ENCODE data around the gene CDH4. TPM values are rescaled to one million over a fixed set of nuclear protein-coding genes. Genes with fewer than 3 reads are reported as not detected.
"Not testable (repeated sequence)": the region's sequence is repeated elsewhere in the genome, so short reads cannot be mapped to it uniquely, and the experiment has no call there.

The CDH4 gene
- total and polyA plus RNA-seq, 4 experiments from 2014 or later = 0.39 to 1.1 (median 0.41) TPM; not detected in 1

DNA sequence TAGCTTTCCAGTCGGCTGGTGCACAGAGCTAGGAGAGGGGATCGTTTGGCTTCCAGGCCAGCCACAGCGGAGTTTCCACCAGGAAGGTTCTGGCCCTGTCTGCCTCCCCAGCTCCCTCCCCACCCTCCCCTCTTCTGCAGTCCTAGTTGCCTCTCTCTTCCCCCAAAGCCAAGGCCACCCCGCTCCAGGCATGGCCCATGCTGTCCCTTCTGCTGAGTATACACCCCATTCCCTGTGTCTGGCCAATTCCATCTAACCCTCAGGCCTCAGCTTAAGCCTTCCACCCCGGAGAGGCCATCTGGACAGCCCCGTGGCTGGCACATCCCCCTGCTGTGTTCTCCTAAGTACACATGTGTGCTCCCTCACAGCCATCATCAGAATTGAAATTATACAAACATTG is 167.4 kb downstream of the CDH4 start:
- no peaks in the 10 kb centered on the region for H3K36me3 Mint-ChIP-seq
- Histone ChIP-seq H3K4me3 (ENCODE audit: low read length in 2 of 2) (no peak overlapping the region), H3K36me3 (ENCODE audit: insufficient read depth, low read length) (no peaks in the 10 kb centered on the region), H3K27me3 (ENCODE audit: insufficient read depth, low read length) (no peaks in the 10 kb centered on the region), H3K27ac (ENCODE audit: low read depth, low read length) (no peak overlapping the region), H3K4me1 (ENCODE audit: insufficient read depth, low read length) (no peaks in the 10 kb centered on the region), H3K9me3 (ENCODE audit: control insufficient read depth in 1 of 2, low read length in 2 of 2) (no peaks in the 10 kb centered on the region)
- intact Hi-C loops (cut with micrococcal nuclease) = no loop called here
- H3K9me3 Mint-ChIP-seq = peaks cover 0 to 2% (median 0%) of the 10 kb centered on the region in 8 donors
- POLR2A ChIA-PET (ENCODE audit: partially characterized antibody) = no interaction called here
- no peak overlapping the region for H3K27ac Mint-ChIP-seq
- CTCF ChIA-PET (ENCODE audit: partially characterized antibody) = no interaction called here
- H3K27me3 Mint-ChIP-seq = no peaks in the 10 kb centered on the region
- H3K4me1 Mint-ChIP-seq = no peaks in the 10 kb centered on the region
- no peak for DNase-seq
- H3K4me3 Mint-ChIP-seq = no peak overlapping the region

DNA sequence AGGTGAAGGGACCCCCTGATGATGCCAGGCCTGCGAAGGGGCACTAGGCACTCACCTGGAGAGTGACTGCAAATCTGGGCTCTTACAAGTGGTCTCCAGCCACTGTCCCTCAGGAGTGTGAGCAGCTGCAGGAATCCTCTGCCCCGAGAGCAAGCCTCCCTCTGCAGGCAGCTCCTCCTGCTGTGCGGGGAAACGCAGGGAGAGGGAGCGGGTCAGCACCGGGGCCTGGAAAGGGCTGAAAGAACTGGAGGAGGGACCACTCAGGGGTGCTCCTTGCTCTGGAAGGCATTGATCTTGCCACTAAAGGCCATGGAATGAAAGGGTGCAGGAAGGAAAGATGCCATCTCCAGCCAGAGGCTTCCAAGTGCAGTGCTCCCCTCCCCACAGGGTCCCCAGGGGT is 168.0 kb downstream of the CDH4 start:
- no peak for DNase-seq
- intact Hi-C loops (cut with micrococcal nuclease) = no loop called here
- Mint-ChIP-seq H3K36me3 (no peaks in the 10 kb centered on the region), H3K4me1 (no peaks in the 10 kb centered on the region), H3K27ac (no peak overlapping the region), H3K9me3 (peaks cover 0 to 2% (median 0%) of the 10 kb centered on the region in 8 donors), H3K4me3 (no peak overlapping the region), H3K27me3 (no peaks in the 10 kb centered on the region)
- no peaks in the 10 kb centered on the region for H3K36me3 ChIP-seq (ENCODE audit: insufficient read depth, low read length)
- POLR2A ChIA-PET (ENCODE audit: partially characterized antibody) = no interaction called here
- no peaks in the 10 kb centered on the region for H3K9me3 ChIP-seq (ENCODE audit: control insufficient read depth in 1 of 2, low read length in 2 of 2)
- CTCF ChIA-PET (ENCODE audit: partially characterized antibody) = no interaction called here
- no peak overlapping the region for H3K27ac ChIP-seq (ENCODE audit: low read depth, low read length)
- no peaks in the 10 kb centered on the region for H3K27me3 ChIP-seq (ENCODE audit: insufficient read depth, low read length)
- H3K4me3 ChIP-seq (ENCODE audit: low read length in 2 of 2) = no peak overlapping the region
- H3K4me1 ChIP-seq (ENCODE audit: insufficient read depth, low read length) = no peaks in the 10 kb centered on the region

- Histone ChIP-seq H3K4me1 (ENCODE audit: insufficient read depth, low read length) (no peaks in the 10 kb centered on the region), H3K36me3 (ENCODE audit: insufficient read depth, low read length) (no peaks in the 10 kb centered on the region), H3K27me3 (ENCODE audit: insufficient read depth, low read length) (no peaks in the 10 kb centered on the region), H3K9me3 (ENCODE audit: control insufficient read depth in 1 of 2, low read length in 2 of 2) (no peaks in the 10 kb centered on the region), H3K4me3 (ENCODE audit: low read length in 2 of 2) (no peak overlapping the region), H3K27ac (ENCODE audit: low read depth, low read length) (no peak overlapping the region)
- Mint-ChIP-seq H3K27ac (no peak overlapping the region), H3K27me3 (no peaks in the 10 kb centered on the region), H3K36me3 (no peaks in the 10 kb centered on the region), H3K9me3 (no peaks in the 10 kb centered on the region), H3K4me3 (no peak overlapping the region), H3K4me1 (no peaks in the 10 kb centered on the region)
- intact Hi-C loops (cut with micrococcal nuclease) = no loop called here
- CTCF ChIA-PET (ENCODE audit: partially characterized antibody) = no interaction called here
- no peak for DNase-seq
- POLR2A ChIA-PET (ENCODE audit: partially characterized antibody) = no interaction called here
Observed at GRCh38 chr20:61420781-61421180, 168.7 kb downstream of the CDH4 start.

DNA sequence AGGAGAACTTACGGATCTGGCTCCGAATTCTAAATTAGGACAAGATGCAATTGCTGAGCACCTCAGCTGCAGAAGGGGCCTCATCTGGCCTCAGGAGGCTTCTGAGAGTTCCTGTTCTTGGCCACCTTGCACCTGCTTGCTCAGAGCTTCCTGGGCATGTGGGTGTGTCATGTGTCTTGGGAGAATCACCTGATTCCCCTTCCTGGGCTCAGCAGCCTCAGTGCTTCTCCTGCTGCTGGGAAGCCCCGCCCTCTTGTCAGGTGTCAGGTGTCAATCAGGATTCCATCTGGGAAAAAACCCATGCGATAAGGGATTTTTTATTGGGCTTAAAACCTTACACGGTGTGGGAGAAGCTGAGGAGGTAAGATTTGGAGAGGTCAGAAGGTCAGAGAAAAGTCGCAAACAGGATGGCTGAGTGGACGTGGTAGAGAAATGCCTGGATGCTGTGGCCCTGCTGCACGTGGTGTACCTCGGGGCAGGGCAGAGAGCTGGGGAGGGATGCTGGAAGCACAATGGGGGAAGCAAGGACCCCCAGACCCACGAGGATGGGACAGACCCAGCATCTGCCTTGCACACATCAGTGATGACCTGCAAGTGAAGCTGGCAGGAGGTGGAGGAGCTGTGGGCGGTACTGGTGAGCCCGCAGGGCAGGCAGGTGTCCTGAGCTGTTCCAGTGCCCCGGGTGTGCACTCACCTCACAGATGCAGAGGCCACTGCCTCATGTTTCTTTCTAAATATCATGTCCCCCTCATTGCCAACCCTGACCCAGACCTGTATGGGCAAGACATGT is 170.8 kb downstream of the CDH4 start:
- Histone ChIP-seq H3K36me3 (ENCODE audit: insufficient read depth, low read length) (no peaks in the 10 kb centered on the region), H3K27me3 (ENCODE audit: insufficient read depth, low read length) (no peaks in the 10 kb centered on the region), H3K9me3 (ENCODE audit: control insufficient read depth in 1 of 2, low read length in 2 of 2) (no peaks in the 10 kb centered on the region), H3K27ac (ENCODE audit: low read depth, low read length) (no peak overlapping the region), H3K4me1 (ENCODE audit: insufficient read depth, low read length) (no peaks in the 10 kb centered on the region), H3K4me3 (ENCODE audit: low read length in 2 of 2) (no peak overlapping the region)
- POLR2A ChIA-PET (ENCODE audit: partially characterized antibody) = no interaction called here
- Mint-ChIP-seq H3K27me3 (no peaks in the 10 kb centered on the region), H3K27ac (no peak overlapping the region), H3K4me3 (no peak overlapping the region), H3K36me3 (no peaks in the 10 kb centered on the region), H3K4me1 (no peaks in the 10 kb centered on the region), H3K9me3 (no peaks in the 10 kb centered on the region)
- DNase-seq = no peak
- intact Hi-C loops (cut with micrococcal nuclease) = no loop called here
- CTCF ChIA-PET (ENCODE audit: partially characterized antibody) = no interaction called here

- ChIA-PET CTCF (ENCODE audit: partially characterized antibody) (no interaction called here), POLR2A (ENCODE audit: partially characterized antibody) (no interaction called here)
- Histone ChIP-seq H3K27ac (ENCODE audit: low read depth, low read length) (no peak overlapping the region), H3K4me1 (ENCODE audit: insufficient read depth, low read length) (no peaks in the 10 kb centered on the region), H3K36me3 (ENCODE audit: insufficient read depth, low read length) (no peaks in the 10 kb centered on the region), H3K27me3 (ENCODE audit: insufficient read depth, low read length) (no peaks in the 10 kb centered on the region), H3K9me3 (ENCODE audit: control insufficient read depth in 1 of 2, low read length in 2 of 2) (no peaks in the 10 kb centered on the region), H3K4me3 (ENCODE audit: low read length in 2 of 2) (no peak overlapping the region)
- no peak overlapping the region for H3K4me3 Mint-ChIP-seq
- H3K4me1 Mint-ChIP-seq = no peaks in the 10 kb centered on the region
- H3K27ac Mint-ChIP-seq = no peak overlapping the region
- no peaks in the 10 kb centered on the region for H3K36me3 Mint-ChIP-seq
- no peaks in the 10 kb centered on the region for H3K9me3 Mint-ChIP-seq
- H3K27me3 Mint-ChIP-seq = peaks cover 0 to 2% of the 10 kb centered on the region in 2 donors
- no peak for DNase-seq
- intact Hi-C loops (cut with micrococcal nuclease) = no loop called here
Observed at GRCh38 chr20:61424011-61424627, 172.1 kb downstream of the CDH4 start.

DNA sequence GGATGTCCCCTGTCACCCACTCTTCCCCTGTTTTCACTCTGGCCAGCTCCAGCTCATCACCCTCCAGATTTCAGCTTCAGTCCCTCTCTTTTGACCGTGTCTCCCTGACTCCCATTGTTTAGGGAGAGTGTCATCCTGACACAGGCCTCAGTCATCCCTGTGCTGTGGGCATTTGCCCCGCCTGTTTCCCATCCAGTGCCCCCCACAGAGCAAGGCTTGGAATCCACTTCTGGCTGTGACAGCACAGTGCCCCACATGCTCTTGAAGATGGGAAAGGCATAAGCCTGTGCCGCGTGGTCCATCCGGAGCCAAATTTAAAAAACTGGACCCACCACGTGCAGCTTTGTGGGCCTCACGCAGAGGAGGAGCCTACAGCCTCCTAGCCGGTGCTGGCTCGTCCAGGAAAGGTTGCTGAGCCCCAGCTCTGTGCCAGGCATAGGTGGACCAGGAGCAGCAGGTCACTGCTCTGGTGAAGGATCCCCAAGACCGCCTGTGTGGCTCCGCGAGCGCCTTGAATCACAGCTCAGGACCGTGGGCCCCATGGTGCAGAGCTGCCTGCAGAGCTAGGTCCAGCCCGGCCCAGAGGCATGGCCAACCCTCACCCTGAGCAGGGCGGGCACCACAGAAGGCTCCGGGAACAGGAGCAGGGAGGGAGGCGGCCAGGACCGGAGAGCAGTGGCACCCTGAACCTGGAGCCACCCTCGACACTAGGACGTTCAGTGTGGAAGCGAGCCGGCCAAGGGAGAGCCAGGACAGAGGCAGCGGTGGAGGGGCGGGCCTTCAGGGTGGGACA is 172.8 kb downstream of the CDH4 start:
- Histone ChIP-seq H3K9me3 (ENCODE audit: control insufficient read depth in 1 of 2, low read length in 2 of 2) (no peaks in the 10 kb centered on the region), H3K27me3 (ENCODE audit: insufficient read depth, low read length) (no peaks in the 10 kb centered on the region), H3K36me3 (ENCODE audit: insufficient read depth, low read length) (no peaks in the 10 kb centered on the region), H3K27ac (ENCODE audit: low read depth, low read length) (no peak overlapping the region), H3K4me3 (ENCODE audit: low read length in 2 of 2) (no peak overlapping the region), H3K4me1 (ENCODE audit: insufficient read depth, low read length) (no peaks in the 10 kb centered on the region)
- Mint-ChIP-seq H3K27ac (no peak overlapping the region), H3K4me1 (no peaks in the 10 kb centered on the region), H3K9me3 (no peaks in the 10 kb centered on the region), H3K36me3 (no peaks in the 10 kb centered on the region), H3K27me3 (peaks cover 0 to 2% of the 10 kb centered on the region in 2 donors), H3K4me3 (no peak overlapping the region)
- no peak for DNase-seq
- ChIA-PET CTCF (ENCODE audit: partially characterized antibody) (no interaction called here), POLR2A (ENCODE audit: partially characterized antibody) (no interaction called here)
- intact Hi-C loops (cut with micrococcal nuclease) = no loop called here

DNA sequence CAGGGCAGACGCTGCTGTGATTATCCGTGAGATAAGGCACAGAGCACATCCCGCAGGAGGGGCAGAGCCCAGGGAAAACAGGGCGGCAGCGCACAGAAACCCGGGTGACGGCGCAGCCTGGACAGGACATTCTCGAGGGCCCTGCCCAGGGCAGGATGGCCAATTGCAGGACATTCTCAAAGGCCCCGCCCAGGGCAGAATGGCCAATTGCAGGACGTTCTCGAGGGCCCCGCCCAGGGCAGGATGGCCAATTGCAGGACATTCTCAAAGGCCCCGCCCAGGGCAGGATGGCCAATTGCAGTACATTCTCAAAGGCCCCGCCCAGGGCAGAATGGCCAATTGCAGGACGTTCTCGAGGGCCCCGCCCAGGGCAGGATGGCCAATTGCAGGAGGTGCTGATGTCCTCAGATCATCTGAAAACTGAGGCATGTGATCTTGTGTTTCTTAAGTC is 173.5 kb downstream of the CDH4 start:
- DNase-seq; H3K4me3 ChIP-seq (ENCODE audit: low read length in 2 of 2); H3K36me3 ChIP-seq (ENCODE audit: insufficient read depth, low read length); POLR2A ChIA-PET (ENCODE audit: partially characterized antibody); intact Hi-C loops (cut with micrococcal nuclease); H3K36me3 Mint-ChIP-seq; H3K27me3 Mint-ChIP-seq; H3K27ac Mint-ChIP-seq; H3K4me1 ChIP-seq (ENCODE audit: insufficient read depth, low read length); H3K27me3 ChIP-seq (ENCODE audit: insufficient read depth, low read length); H3K27ac ChIP-seq (ENCODE audit: low read depth, low read length); H3K4me3 Mint-ChIP-seq; H3K9me3 ChIP-seq (ENCODE audit: control insufficient read depth in 1 of 2, low read length in 2 of 2); H3K9me3 Mint-ChIP-seq; CTCF ChIA-PET (ENCODE audit: partially characterized antibody); H3K4me1 Mint-ChIP-seq: not testable (repeated sequence)
